Measurements from ENCODE around the gene PTGER1.

PTGER1 gene

GRCh38 chr19:14474827-14475226 lies 327 bp downstream of the PTGER1 start:
- no peak for TF ChIP-seq CTCF (IDR thresholded peaks at IDR 0.05)
- Histone ChIP-seq H3K4me1 (peaks cover 15 to 50% (median 34%) of the 10 kb centered on the region in 4 donors), H3K27me3 (peaks cover 0 to 36% of the 10 kb centered on the region in 2 donors), H3K27ac (no peak overlapping the region), H3K36me3 (peaks cover 28 to 43% (median 42%) of the 10 kb centered on the region in 3 donors), H3K9me3 (no peaks in the 10 kb centered on the region), H3K4me3 (no peak overlapping the region)
- intact Hi-C loops (cut with DNase I; ENCODE audit: low total_unique reads), result loop anchor here (5.0 to 10.0 kb wide), 4 partner anchors 38 to 330 kb away; partner anchors contain the start of gene DDX39A
- no peak for DNase-seq

- no peak for TF ChIP-seq CTCF (IDR thresholded peaks at IDR 0.05)
- intact Hi-C loops (cut with DNase I; ENCODE audit: low total_unique reads), result loop anchor here (5.0 to 10.0 kb wide), 4 partner anchors 37 to 329 kb away; partner anchors contain the start of gene DDX39A
- Histone ChIP-seq H3K4me1 (peaks cover 15 to 50% (median 34%) of the 10 kb centered on the region in 4 donors), H3K27ac (no peak overlapping the region), H3K27me3 (peaks cover 0 to 36% of the 10 kb centered on the region in 2 donors), H3K9me3 (no peaks in the 10 kb centered on the region), H3K4me3 (peak overlapping the region; percentile 17 to 27), H3K36me3 (peaks cover 30 to 43% (median 42%) of the 10 kb centered on the region in 3 donors)
- DNase-seq, result no peak
Observed at GRCh38 chr19:14473978-14474578, 1.1 kb downstream of the PTGER1 start.

DNA sequence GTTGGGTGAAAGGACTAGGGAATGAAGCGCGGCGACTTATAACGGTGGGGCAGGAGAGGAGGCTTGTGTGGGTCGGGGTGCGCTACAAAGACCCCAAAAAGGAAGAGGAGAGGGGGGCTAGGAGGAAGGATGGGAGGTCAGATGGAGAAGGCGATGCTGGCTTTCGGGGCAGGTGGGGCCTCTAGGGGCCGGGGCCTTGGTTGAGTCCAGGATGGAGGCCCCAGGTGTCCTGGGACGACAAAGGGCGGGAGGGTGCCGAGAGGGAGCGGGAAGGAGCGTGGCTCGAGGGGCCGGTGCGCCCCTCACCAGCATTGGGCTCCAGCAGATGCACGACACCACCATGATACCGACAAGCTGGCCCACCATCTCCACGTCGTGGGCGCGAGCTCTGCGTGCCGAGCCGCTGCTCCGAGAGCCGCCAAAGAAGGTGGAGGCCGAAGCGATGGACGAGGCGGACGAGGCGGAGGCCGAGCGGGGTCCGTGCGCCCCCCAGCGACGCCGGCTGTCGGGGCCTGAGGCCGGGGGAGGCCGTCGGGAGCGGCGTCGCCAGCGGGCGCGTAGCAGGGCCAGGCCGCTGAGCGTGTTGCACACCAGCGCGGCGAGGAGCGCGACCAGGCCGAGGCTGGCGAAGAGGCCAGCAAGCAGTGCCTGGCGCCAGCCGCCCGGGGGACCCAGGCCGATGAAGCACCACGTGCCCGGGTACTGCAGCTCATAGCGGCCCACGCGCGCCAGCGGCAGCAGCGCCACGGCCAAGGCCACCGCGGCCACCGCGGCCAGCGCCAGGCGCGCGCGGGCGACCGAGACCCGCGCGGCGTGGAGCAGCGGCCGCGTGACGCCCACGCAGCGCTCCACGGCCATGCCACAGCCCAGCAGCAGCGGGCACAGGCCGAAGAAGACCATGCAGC lies 1.8 kb downstream of the PTGER1 start:
- intact Hi-C loops (cut with DNase I; ENCODE audit: low total_unique reads), result loop anchor here (5.0 to 10.0 kb wide), 4 partner anchors 36 to 329 kb away; partner anchors contain the start of gene DDX39A
- Histone ChIP-seq H3K9me3 (no peaks in the 10 kb centered on the region), H3K27ac (no peak overlapping the region), H3K4me1 (peaks cover 15 to 50% (median 34%) of the 10 kb centered on the region in 4 donors), H3K27me3 (peaks cover 0 to 36% of the 10 kb centered on the region in 2 donors), H3K4me3 (peak overlapping the region; percentile 17 to 27), H3K36me3 (peaks cover 23 to 41% (median 41%) of the 10 kb centered on the region in 3 donors)
- DNase-seq, result no peak
- TF ChIP-seq CTCF (IDR thresholded peaks at IDR 0.05), result no peak

DNA sequence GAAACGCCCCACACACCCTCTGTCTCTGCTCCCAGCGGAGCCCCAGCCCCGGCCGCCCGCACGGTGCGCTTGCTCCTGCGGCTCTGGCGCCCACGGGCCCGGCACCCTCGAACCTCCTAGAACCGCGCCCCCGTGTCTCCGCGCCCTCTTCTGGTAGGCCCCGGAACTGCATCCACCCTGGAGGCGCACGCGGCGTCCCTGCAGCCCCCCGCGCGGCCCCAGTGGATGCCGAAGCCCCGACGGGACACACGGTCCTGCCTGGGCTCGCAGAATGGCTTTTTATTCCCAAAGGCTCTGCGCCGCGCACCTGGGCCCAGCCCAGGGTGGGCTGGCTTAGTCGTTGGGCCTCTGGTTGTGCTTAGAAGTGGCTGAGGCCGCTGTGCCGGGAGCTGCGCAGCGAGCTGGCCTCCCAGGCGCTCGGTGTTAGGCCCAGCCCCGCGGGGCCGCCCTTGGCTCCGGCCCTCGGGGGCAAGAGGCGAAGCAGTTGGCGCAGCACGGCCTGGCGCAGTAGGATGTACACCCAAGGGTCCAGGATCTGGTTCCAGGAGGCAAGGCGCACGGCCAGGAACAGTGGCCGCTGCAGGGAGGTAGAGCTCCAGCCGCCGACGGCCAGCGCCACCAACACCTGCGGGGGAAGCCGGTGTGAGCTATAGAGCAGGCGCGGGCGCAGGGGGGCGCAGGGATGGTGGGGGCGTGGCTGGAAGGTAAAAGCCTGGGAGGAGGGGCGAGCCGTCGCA lies 2.8 kb downstream of the PTGER1 start:
- Histone ChIP-seq H3K9me3 (no peaks in the 10 kb centered on the region), H3K4me3 (peak overlapping the region in 1 of 2 donors; percentile 3), H3K27me3 (peaks cover 0 to 36% of the 10 kb centered on the region in 2 donors), H3K4me1 (peaks cover 15 to 50% (median 34%) of the 10 kb centered on the region in 4 donors), H3K27ac (no peak overlapping the region), H3K36me3 (peaks cover 18 to 41% (median 41%) of the 10 kb centered on the region in 3 donors)
- peak; percentile 65 to 79 for DNase-seq
- TF ChIP-seq CTCF (IDR thresholded peaks at IDR 0.05), result peak; percentile 93 to 99
- intact Hi-C loops (cut with DNase I; ENCODE audit: low total_unique reads), result loop anchor here (5.0 to 10.0 kb wide), 4 partner anchors 35 to 328 kb away; partner anchors contain the start of gene DDX39A

Data from tibial artery (tissue), 4 donors.